Measurements from ENCODE around the gene GET4.
"Not testable (repeated sequence)": the region's sequence is repeated elsewhere in the genome, so short reads cannot be mapped to it uniquely, and the experiment has no call there.

Gene GET4

GRCh38 chr7:901388-902154 lies 25.2 kb downstream of the GET4 start:
- peak; percentile 23 for DNase-seq

GRCh38 chr7:902996-903395 lies 26.6 kb downstream of the GET4 start:
- DNase-seq = no peak

- DNase-seq = no peak
Measured at GRCh38 chr7:903921-904755, 27.8 kb downstream of the GET4 start.

DNA sequence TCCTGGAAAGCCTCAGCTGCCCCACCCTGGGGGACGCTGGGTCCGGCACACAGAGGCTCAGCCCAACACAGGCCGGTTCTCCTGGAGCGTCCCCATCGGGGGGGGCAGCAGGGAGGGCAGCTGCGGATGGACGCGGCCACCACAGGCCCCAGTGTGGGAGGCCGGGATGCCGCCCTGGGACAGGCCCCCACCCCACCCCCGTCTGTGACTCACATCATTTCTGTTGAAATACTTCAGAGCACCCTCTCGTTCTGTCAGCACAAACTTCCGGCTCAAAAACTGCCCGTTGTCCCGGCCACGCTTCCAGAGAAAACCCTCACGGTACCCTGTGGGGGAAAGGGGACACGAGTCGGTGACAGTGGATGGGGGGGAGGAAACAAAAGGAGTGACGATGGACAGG lies 28.5 kb downstream of the GET4 start:
- DNase-seq = no peak

DNA sequence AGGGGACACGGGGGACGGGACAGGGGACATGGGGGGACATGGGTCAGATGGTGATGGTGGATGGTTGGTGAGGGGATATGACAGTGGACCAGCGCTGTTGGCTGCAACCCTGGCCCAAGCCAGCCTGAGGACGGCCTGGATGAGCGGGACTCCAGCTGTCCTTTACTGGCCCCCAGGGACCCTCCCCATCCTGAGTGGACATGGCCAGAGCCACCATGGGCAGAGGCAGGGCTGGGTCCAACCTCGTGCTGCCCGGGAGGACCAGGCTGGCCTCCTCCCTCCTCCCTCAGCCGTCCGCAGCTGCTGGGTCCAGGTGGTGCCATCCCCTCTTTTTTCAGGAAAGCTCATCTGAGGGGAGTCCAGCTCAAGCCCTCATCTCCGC lies 30.4 kb downstream of the GET4 start:
- DNase-seq = no peak

- no peak for DNase-seq
Measured at GRCh38 chr7:907158-907980, 31.0 kb downstream of the GET4 start.

- no peak for DNase-seq
Measured at GRCh38 chr7:908159-908581, 31.8 kb downstream of the GET4 start.

GRCh38 chr7:908591-909357 lies 32.4 kb downstream of the GET4 start:
- DNase-seq = not testable (repeated sequence)

GRCh38 chr7:909358-910329 lies 33.3 kb downstream of the GET4 start:
- no peak for DNase-seq

DNA sequence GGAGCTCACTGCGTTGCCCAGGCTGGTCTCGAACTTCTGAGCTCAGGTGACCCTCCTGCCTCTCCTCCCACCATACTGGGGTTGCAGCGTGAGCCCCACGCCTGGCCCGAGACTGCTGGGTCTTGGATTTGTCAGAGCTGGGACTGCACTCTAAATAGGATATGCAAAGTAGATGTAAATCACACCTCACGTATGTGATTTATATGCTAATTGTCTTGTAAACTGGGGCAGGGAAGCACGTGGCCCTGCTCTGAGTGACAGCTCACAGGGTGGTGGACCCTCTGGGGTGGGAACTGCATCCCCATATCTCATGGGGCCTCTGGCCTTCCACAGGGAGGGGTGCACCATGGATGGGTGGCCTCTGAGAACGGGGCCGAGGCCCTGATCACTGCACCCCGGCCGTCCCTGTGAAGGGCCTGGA lies 34.1 kb downstream of the GET4 start:
- no peak for DNase-seq

DNA sequence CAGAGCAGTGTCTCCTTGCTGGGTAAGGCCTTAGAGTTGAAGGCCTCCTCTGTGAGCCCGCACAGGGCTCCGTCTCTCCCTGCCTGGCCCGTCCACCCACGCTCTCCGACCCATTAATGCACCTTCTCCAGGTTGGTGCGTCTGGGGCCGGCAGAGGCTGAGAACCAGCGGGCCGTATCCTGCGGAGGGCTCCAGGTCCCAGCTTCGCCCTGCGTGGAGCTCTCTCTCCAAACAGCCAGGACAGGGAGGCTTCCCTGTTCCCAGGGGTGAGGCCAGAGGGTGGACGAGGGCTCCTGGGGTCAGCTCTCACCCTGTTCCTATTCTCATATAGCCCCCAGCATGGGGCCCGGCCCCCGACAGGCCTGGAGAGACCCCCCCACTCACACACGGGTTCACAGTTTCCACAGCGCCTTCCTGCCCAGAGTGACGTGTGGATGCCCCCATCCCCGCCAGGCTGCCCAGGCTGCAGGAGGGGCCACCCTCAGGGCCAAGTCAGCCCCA lies 34.6 kb downstream of the GET4 start:
- no peak for DNase-seq

- no peak for DNase-seq
Measured at GRCh38 chr7:911791-912480, 35.6 kb downstream of the GET4 start.

GRCh38 chr7:913736-914520 lies 37.6 kb downstream of the GET4 start:
- no peak for DNase-seq

DNA sequence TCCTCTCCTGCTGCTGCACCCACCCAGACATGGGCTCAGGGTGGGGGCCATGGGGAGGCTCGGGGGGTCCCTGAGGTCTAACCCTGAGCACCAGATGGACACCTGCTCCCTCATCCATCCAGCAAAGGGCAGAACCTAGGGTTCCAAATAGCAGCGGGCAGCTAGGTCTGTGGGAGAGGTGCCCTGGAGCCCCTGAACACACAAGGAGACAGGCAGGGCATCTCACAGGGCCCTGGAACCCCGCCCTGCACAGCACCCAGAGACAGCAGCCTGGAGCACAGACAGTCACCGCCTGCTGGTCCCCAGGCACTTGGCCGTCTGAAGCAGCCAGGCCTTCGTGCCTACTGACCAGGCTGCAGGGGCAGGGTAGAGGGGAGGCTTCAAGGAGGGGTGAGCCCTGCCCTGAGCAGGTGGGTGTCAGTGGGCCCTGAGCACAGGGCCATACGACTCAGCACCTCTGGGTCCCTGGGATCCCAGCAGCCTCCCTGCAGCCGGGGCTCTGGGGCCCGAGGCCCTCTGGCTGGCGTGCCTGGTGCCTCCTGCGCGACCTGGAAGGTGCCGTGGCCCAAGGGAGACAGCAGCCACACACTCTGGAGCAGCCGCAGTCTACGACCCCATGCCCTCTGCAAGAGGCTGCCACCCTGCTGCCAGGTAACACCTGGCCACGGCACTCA lies 38.3 kb downstream of the GET4 start:
- no peak for DNase-seq

DNA sequence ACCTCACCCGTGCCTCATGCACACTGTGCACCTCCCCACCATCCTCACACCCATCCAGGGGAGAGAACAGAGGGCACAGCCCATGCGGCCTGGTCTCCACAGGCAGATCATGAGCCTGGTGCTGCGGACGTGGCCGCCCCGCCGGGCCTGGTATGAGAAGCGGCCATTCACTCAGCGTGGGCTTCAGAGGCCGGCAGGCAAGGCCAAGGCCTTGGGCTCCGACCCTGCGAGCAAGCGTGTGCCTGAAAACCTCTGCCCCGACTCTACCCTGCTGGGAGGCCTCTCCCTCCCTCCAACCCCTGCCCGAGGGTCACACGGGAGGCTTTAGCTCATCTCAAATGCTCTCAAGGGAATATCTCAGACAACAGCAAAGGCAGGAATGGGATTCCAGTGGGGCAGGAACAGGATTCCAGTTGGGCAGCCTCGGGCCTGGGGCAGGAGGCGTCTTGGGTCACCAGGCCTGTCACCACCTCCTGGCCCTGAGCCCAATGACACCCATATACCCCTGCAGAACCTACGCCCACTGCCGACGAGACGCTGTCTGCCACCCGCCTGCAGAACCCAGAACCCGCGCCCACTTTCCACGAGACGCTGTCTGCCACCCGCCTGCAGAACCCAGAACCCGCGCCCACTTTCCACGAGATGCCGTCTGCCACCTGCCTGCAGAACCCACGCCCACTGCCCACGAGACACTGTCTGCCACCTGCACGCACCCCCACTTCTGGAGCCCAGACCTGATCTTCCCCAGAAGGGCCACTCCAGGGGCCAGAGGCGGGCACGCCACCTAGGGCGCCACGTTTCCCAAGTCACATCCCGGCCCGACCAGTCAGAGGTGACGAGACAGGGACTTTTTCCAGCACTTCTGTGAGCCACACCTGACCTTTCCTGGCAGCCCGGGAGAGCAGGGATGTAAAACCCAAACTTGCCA lies 39.2 kb downstream of the GET4 start:
- no peak for DNase-seq

DNA sequence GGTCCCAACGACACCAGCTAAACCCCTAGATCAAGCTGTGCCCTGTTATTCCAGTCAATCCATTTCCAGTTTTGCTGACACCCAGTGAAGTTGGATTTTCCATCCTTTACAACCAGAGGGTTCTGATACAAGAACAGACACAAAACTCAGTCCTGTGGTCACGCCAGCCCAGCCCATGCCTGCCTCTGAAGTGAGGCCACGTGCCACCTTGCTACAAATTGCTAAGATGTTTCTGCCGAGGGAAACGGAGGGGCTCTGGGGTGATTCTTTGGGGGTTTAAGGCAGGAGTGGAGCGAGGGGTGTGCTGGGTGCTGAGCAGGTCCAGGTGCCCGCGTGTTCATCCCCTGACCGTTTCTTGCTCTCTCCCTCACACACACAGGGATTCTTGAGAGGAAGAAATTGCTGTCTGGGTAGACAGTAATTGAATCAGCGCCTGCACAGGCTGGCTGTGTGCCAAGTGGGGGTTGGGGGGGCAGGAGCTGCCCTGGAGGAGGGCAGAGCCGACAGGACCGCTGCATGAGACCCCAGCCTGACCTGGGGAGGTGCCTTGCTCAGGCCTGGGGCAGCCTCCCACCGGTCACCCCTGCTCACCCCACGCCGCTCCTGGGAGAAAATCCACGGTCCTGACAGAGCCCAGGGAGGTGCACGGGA lies 40.1 kb downstream of the GET4 start:
- DNase-seq = no peak

Data from NCI-H187 treated with DMSO at 0.1 percent for 48 hours (cell line).